Caco-2 (cell line): ENCODE results near the gene IQCC. TPM values are rescaled to one million over a fixed set of nuclear protein-coding genes. Genes with fewer than 3 reads are reported as not detected.

Source experiments
- BruUV-seq: library from RNA; stranded (reverse); fragments of 400-500 nt; replicated peaks from 2 replicates; lab custom pipeline; 2021; lab: Mats Ljungman, UMichigan
- CTCF ChIA-PET: fragments of 300-600 bp; sonication (Branson Sonifier 250); formaldehyde crosslinking; loops from one replicate; lab custom pipeline; 2022; ENCODE audit warnings: antibody characterized with exemption; lab: Charles Lee
- POLR2A ChIA-PET: fragments of 300-600 bp; sonication (Branson Sonifier 250); formaldehyde crosslinking; loops from one replicate; lab custom pipeline; 2022; ENCODE audit warnings: antibody characterized with exemption; lab: Charles Lee
- DNase-seq, 2 experiments: peaks; one replicate each; pipeline versions ENCODE4 v3.0.0 to v3.0.0-alpha.2; 2020 to 2022
- H3K27me3 ChIP-seq: replicated peaks from 2 replicates; pipeline ENCODE4 v1.6.0; 2011; ENCODE audit warnings: low read length; ENCODE audit not compliant: control insufficient read depth, insufficient read depth
- H3K36me3 ChIP-seq: 2 replicates; pipeline ENCODE4 v1.5.1; 2011; ENCODE audit warnings: low read length; ENCODE audit not compliant: control insufficient read depth, insufficient read depth
- H3K4me1 ChIP-seq: fragments of 250-450 bp; sonication (Bioruptor Pico); 2 replicates; pipeline ENCODE4 v1.5.1; 2020; ENCODE audit warnings: mild to moderate bottlenecking
- H3K4me3 ChIP-seq: 2 replicates; pipeline ENCODE4 v1.5.1; 2011; ENCODE audit warnings: low read depth, mild to moderate bottlenecking, control low read depth, low read length
- H3K9me3 ChIP-seq: fragments of 250-450 bp; sonication (Bioruptor Pico); 2 replicates; pipeline ENCODE4 v1.5.1; 2020; ENCODE audit warnings: mild to moderate bottlenecking, moderate library complexity
- H3K27ac Mint-ChIP-seq: one replicate; pipeline ENCODE4 v1.8.0; 2022; ENCODE audit warnings: mixed read lengths; ENCODE audit not compliant: unreplicated experiment
- H3K27me3 Mint-ChIP-seq: one replicate; pipeline ENCODE4 v1.8.0; 2022; ENCODE audit warnings: mixed read lengths; ENCODE audit not compliant: insufficient read depth, unreplicated experiment
- H3K36me3 Mint-ChIP-seq: one replicate; pipeline ENCODE4 v1.8.0; 2022; ENCODE audit warnings: mild to moderate bottlenecking, mixed read lengths; ENCODE audit not compliant: insufficient read depth, unreplicated experiment
- H3K4me1 Mint-ChIP-seq: one replicate; pipeline ENCODE4 v1.8.0; 2022; ENCODE audit warnings: low read depth, mixed read lengths; ENCODE audit not compliant: unreplicated experiment
- H3K4me3 Mint-ChIP-seq: one replicate; pipeline ENCODE4 v1.8.0; 2022; ENCODE audit warnings: mild to moderate bottlenecking, moderate library complexity, mixed read lengths; ENCODE audit not compliant: unreplicated experiment
- H3K9me3 Mint-ChIP-seq: one replicate; pipeline ENCODE4 v1.8.0; 2022; ENCODE audit warnings: mixed read lengths; ENCODE audit not compliant: unreplicated experiment
- intact Hi-C: fragments of 100-400 bp; cut with micrococcal nuclease; formaldehyde crosslinking; loops from one replicate; pipeline ENCODE4 v1.10.0; 2022; ENCODE audit not compliant: unreplicated experiment
- total RNA-seq: library from RNA; stranded (reverse); gene quantifications from 2 replicates; pipeline ENCODE4 v1.2.3, GENCODE V29; 2022
- TF ChIP-seq, protein P1 (sequence below), 2 experiments: fragments of 200-600 bp in 1 of 2; IDR thresholded peaks; 1 replicate in 1 of 2; 2 replicates in 1 of 2; pipeline versions ENCODE4 v1.5.1 to v1.8.0; 2011 to 2022; ENCODE audit warnings: antibody characterized with exemption in 1 of 2, control low read depth in 1 of 2, inconsistent platforms in 1 of 2, low read depth in 1 of 2, low read length in 1 of 2, mild to moderate bottlenecking in 1 of 2, moderate library complexity in 1 of 2; ENCODE audit not compliant: insufficient read depth in 1 of 2, severe bottlenecking in 1 of 2, unreplicated experiment in 1 of 2

IQCC gene
- total RNA-seq, 1 experiment from 2014 or later, result 3.4 TPM

GRCh38 chr1:32170991-32171390 is 34.5 kb upstream of the IQCC start:
- peaks cover 53% of the 10 kb centered on the region for H3K36me3 Mint-ChIP-seq
- CTCF ChIA-PET, result no interaction called here
- Histone ChIP-seq H3K9me3 (no peaks in the 10 kb centered on the region), H3K4me3 (no peak overlapping the region), H3K27me3 (no peaks in the 10 kb centered on the region), H3K4me1 (no peaks in the 10 kb centered on the region), H3K36me3 (no peaks in the 10 kb centered on the region)
- H3K4me3 Mint-ChIP-seq, result no peak overlapping the region
- H3K27me3 Mint-ChIP-seq, result no peaks in the 10 kb centered on the region
- H3K4me1 Mint-ChIP-seq, result no peaks in the 10 kb centered on the region
- TF ChIP-seq, protein P1, sequence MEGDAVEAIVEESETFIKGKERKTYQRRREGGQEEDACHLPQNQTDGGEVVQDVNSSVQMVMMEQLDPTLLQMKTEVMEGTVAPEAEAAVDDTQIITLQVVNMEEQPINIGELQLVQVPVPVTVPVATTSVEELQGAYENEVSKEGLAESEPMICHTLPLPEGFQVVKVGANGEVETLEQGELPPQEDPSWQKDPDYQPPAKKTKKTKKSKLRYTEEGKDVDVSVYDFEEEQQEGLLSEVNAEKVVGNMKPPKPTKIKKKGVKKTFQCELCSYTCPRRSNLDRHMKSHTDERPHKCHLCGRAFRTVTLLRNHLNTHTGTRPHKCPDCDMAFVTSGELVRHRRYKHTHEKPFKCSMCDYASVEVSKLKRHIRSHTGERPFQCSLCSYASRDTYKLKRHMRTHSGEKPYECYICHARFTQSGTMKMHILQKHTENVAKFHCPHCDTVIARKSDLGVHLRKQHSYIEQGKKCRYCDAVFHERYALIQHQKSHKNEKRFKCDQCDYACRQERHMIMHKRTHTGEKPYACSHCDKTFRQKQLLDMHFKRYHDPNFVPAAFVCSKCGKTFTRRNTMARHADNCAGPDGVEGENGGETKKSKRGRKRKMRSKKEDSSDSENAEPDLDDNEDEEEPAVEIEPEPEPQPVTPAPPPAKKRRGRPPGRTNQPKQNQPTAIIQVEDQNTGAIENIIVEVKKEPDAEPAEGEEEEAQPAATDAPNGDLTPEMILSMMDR (IDR thresholded peaks at IDR 0.05; ENCODE audit: insufficient read depth in 1 of 2, low read depth in 1 of 2, low read length in 1 of 2, severe bottlenecking in 1 of 2, unreplicated experiment in 1 of 2), result no peak
- DNase-seq, result no peak
- H3K9me3 Mint-ChIP-seq, result no peaks in the 10 kb centered on the region
- intact Hi-C loops, result no loop called here
- no TSS peak for BruUV-seq
- POLR2A ChIA-PET, result no interaction called here
- H3K27ac Mint-ChIP-seq, result no peak overlapping the region

DNA sequence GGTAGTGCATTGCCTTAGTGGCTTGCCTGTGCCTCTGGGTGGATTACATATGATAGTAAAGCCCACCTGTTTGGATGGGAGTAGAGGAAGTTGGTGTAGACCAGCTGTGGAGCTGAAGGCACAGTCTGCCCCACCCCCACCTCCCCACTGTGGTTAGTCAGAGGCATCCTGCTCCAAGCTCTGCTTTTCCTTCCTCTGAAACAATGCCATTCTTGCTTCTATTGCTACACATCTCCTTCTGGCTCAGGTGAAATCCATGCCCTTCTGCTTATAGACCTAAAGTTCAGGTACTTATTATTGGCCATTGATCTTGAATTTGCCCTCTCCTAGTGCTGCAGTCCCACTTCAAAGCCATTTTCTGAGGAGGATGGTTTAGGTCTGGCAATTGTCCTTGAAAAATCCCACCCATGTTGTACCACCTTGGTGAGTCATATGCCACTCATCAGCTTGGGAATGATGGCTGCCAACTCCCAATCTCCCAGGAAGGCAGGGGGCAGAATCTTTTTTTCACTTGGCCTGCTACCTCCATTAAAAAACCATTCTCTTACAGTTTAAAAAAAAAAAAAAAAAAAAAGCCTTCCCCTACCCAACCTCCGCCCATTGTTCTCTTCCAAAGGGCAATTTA is 32.7 kb upstream of the IQCC start:
- H3K36me3 Mint-ChIP-seq, result peaks cover 41% of the 10 kb centered on the region

DNA sequence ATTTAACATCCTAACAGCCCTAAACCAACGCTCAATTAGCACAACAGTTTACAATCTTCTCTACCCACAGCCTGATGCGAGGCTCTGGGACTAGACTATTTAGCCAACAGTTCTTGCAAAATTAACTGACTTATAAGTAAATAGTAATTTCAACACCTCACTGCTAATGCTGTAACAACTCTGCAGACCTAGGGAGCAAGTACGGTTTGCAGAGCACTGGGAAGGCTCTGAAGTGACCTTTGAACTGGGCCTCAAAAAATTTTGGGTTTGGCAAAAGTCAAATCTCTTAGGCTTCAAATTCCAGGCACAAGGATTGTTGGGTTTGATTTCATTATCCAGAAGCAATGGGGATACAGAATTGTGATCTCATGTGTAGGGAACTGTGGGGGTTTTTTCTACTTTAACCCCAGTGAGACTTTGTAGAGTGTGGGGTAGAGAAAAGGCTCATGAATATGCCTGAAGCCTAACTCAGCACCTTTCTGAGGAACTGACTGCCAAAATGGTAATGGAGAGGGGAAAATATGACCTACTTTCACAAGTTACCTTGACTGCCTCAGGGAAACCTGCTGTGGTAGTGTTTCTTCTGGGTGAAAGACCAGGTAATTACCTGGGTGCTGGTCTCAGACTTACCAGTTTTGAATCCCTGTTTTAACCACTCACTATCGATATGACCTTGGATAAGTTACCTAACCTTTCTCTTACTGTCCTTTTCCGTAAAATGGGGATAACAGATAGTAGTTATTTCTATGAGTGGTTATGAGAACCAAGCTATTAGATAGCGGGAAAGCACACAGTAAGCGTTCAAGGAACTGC is 26.9 kb upstream of the IQCC start:
- TF ChIP-seq, protein P1 (IDR thresholded peaks at IDR 0.05; ENCODE audit: insufficient read depth in 1 of 2, low read depth in 1 of 2, low read length in 1 of 2, severe bottlenecking in 1 of 2, unreplicated experiment in 1 of 2), result no peak
- Mint-ChIP-seq H3K36me3 (peaks cover 59% of the 10 kb centered on the region), H3K27me3 (no peaks in the 10 kb centered on the region), H3K9me3 (no peaks in the 10 kb centered on the region), H3K4me1 (peaks cover 25% of the 10 kb centered on the region), H3K4me3 (peak overlapping the region; percentile 92), H3K27ac (peak overlapping the region; percentile 94)
- H3K36me3 ChIP-seq, result peaks cover 2% of the 10 kb centered on the region; the same call in 1 of the 2 replicates
- H3K4me3 ChIP-seq, result no peak overlapping the region; the same call in 1 of the 2 replicates
- BruUV-seq, result TSS peak; percentile 94
- no peaks in the 10 kb centered on the region for H3K27me3 ChIP-seq
- ChIA-PET CTCF (interaction anchor here (1.0 kb wide), 1 partner anchor 36 kb away, joined by 6 read pairs; no protein-coding TSS in a partner anchor), POLR2A (interaction anchor here (0.6 to 1.2 kb wide), 7 partner anchors 22 to 1003 kb away, joined by 3 to 8 read pairs (median 4); partner anchors contain the start of genes BSDC1, CCDC28B, IQCC and KPNA6)
- DNase-seq, result no peak
- H3K4me1 ChIP-seq, result peaks cover 15% of the 10 kb centered on the region
- intact Hi-C loops, result no loop called here
- no peaks in the 10 kb centered on the region for H3K9me3 ChIP-seq

More for the DNA sequence above, 32.7 kb upstream of the IQCC start:
- no peak overlapping the region for H3K4me3 Mint-ChIP-seq
- H3K9me3 Mint-ChIP-seq, result no peaks in the 10 kb centered on the region
- ChIA-PET POLR2A (no interaction called here), CTCF (interaction anchor here (0.7 kb wide), 1 partner anchor 99 kb away, joined by 5 read pairs; no protein-coding TSS in a partner anchor)
- intact Hi-C loops, result no loop called here
- no peaks in the 10 kb centered on the region for H3K27me3 Mint-ChIP-seq
- TF ChIP-seq, protein P1 (IDR thresholded peaks at IDR 0.05; ENCODE audit: insufficient read depth in 1 of 2, low read depth in 1 of 2, low read length in 1 of 2, severe bottlenecking in 1 of 2, unreplicated experiment in 1 of 2), result no peak
- no peak for DNase-seq
- Histone ChIP-seq H3K9me3 (no peaks in the 10 kb centered on the region), H3K27me3 (no peaks in the 10 kb centered on the region), H3K4me3 (no peak overlapping the region), H3K36me3 (no peaks in the 10 kb centered on the region), H3K4me1 (peaks cover under 1% of the 10 kb centered on the region)
- no TSS peak for BruUV-seq
- H3K4me1 Mint-ChIP-seq, result peaks cover 2% of the 10 kb centered on the region
- no peak overlapping the region for H3K27ac Mint-ChIP-seq
